Measurements from ENCODE around the gene SDK1. TPM values are rescaled to one million over a fixed set of nuclear protein-coding genes. Genes with fewer than 3 reads are reported as not detected.
A peak's percentile ranks its signal among the peaks of the same experiment; 100 is the strongest.

The SDK1 gene
- total and polyA plus RNA-seq, 2 experiments from 2014 or later, result 2.1 to 10.0 TPM

DNA sequence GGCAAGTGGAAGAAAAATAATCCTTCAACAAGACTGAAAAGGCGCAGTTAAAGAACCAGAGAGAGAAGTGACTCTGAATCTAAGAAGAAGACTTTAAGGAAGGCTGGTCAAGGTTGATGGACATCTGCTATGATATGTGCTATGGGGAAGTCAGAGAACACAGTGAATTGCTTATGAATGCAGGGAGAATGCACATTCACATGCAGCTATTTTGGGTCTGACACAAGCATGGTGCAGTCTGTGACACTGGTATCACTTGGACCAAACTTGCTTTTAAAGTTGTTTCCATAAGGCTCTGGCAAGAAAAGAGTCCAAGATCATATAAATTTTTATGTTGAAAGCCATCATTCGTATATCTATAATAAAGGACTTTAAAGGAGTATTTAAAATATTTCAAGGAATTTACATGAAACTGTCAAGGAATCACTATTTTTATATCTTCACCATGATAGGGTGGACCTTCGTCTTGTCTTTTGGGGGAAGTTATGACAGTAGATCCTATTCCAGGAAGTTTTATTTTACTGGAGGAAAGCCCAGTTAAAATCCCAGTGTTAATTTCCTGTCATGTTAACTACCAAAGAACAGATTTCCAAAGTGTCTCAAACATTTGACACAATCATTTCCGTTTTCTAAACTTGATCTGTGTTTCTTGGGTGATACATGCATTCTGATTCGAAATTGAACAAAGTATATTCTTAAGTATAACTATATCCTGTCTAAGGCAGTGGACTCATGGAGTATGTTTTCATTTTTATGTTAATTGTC is 239.6 kb downstream of the SDK1 start (continued):
- TF ChIP-seq, protein P1, sequence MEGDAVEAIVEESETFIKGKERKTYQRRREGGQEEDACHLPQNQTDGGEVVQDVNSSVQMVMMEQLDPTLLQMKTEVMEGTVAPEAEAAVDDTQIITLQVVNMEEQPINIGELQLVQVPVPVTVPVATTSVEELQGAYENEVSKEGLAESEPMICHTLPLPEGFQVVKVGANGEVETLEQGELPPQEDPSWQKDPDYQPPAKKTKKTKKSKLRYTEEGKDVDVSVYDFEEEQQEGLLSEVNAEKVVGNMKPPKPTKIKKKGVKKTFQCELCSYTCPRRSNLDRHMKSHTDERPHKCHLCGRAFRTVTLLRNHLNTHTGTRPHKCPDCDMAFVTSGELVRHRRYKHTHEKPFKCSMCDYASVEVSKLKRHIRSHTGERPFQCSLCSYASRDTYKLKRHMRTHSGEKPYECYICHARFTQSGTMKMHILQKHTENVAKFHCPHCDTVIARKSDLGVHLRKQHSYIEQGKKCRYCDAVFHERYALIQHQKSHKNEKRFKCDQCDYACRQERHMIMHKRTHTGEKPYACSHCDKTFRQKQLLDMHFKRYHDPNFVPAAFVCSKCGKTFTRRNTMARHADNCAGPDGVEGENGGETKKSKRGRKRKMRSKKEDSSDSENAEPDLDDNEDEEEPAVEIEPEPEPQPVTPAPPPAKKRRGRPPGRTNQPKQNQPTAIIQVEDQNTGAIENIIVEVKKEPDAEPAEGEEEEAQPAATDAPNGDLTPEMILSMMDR (conservative IDR thresholded peaks at IDR 0.05; ENCODE audit: low read depth in 2 of 2), result no peak
- TF ChIP-seq ZNF114 (CRISPR knock-in tag; IDR thresholded peaks at IDR 0.05), result no peak

DNA sequence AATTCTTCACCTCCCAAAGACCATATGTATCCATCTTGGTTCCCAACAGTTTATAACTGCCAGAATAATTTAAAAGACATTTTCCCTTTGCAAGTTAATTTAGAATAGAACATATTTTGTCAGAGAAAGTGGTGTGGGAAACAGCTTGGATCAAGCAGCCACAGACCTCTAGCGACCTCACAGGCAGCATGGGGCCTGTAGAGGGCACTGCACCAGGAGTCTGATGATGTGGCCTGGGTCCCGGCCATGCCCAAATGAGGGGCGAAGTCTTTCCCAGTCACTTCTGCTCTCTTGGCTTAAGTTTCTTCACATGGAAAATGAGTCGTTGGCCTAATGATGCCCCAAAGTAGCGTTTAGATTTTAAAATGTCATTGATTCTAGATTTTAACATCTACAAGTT is 243.2 kb downstream of the SDK1 start:
- TF ChIP-seq, protein P2, sequence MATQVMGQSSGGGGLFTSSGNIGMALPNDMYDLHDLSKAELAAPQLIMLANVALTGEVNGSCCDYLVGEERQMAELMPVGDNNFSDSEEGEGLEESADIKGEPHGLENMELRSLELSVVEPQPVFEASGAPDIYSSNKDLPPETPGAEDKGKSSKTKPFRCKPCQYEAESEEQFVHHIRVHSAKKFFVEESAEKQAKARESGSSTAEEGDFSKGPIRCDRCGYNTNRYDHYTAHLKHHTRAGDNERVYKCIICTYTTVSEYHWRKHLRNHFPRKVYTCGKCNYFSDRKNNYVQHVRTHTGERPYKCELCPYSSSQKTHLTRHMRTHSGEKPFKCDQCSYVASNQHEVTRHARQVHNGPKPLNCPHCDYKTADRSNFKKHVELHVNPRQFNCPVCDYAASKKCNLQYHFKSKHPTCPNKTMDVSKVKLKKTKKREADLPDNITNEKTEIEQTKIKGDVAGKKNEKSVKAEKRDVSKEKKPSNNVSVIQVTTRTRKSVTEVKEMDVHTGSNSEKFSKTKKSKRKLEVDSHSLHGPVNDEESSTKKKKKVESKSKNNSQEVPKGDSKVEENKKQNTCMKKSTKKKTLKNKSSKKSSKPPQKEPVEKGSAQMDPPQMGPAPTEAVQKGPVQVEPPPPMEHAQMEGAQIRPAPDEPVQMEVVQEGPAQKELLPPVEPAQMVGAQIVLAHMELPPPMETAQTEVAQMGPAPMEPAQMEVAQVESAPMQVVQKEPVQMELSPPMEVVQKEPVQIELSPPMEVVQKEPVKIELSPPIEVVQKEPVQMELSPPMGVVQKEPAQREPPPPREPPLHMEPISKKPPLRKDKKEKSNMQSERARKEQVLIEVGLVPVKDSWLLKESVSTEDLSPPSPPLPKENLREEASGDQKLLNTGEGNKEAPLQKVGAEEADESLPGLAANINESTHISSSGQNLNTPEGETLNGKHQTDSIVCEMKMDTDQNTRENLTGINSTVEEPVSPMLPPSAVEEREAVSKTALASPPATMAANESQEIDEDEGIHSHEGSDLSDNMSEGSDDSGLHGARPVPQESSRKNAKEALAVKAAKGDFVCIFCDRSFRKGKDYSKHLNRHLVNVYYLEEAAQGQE (IDR thresholded peaks at IDR 0.05; ENCODE audit: unreplicated experiment), result no peak
- TF ChIP-seq, protein P1 (conservative IDR thresholded peaks at IDR 0.05; ENCODE audit: low read depth in 2 of 2), result peak; percentile 77 to 84
- TF ChIP-seq ZNF331 (CRISPR knock-in tag; IDR thresholded peaks at IDR 0.05; ENCODE audit: low read depth) (no peak), CREB1 (CRISPR knock-in tag; IDR thresholded peaks at IDR 0.05; ENCODE audit: low read depth) (0 out of 2 replicates have a peak, but pooled peaks have one; percentile 13)
- no peaks in the 10 kb centered on the region for H4K20me1 ChIP-seq (replicated peaks; ENCODE audit: insufficient read depth)
- H3K4me3 ChIP-seq, result no peak overlapping the region
- H3K4me1 ChIP-seq (ENCODE audit: insufficient read depth), result peaks cover 16% of the 10 kb centered on the region
- Mint-ChIP-seq H3K36me3 (ENCODE audit: low read depth) (no peaks in the 10 kb centered on the region), H3K9me3 (no peaks in the 10 kb centered on the region), H3K4me3 (no peak overlapping the region), H3K4me1 (peaks cover 24% of the 10 kb centered on the region), H3K27me3 (ENCODE audit: insufficient read depth, low read depth, poor library complexity) (no peaks in the 10 kb centered on the region), H3K27ac (peak overlapping the region; percentile 46; the same call in 1 of the 2 replicates)
- no peaks in the 10 kb centered on the region for H3K36me3 ChIP-seq (ENCODE audit: insufficient read depth)
- no peak overlapping the region for H3K27ac ChIP-seq (ENCODE audit: low read depth)
- DNase-seq (ENCODE audit: low spot score) (peak; percentile 66), ATAC-seq (peak; percentile 96)
- H3K79me2 ChIP-seq (replicated peaks; ENCODE audit: insufficient read depth), result no peaks in the 10 kb centered on the region
- H2AFZ ChIP-seq, result no peak overlapping the region
- no peaks in the 10 kb centered on the region for H3K27me3 ChIP-seq (ENCODE audit: insufficient read depth)
- H3K9me2 ChIP-seq (ENCODE audit: insufficient read depth), result no peaks in the 10 kb centered on the region
- H3F3A ChIP-seq (replicated peaks; ENCODE audit: low read depth), result no peaks in the 10 kb centered on the region
- no peak overlapping the region for H3K4me2 ChIP-seq

Data from GM23338 (cell line).